GM18508 (cell line): ENCODE results near the gene CST7.
"Not testable (repeated sequence)": the region's sequence is repeated elsewhere in the genome, so short reads cannot be mapped to it uniquely, and the experiment has no call there.

Experiments used
- ATAC-seq: cut with Tn5 transposase; IDR thresholded peaks from one replicate; pipeline ENCODE4 v1.9.1; 2021; ENCODE audit warnings: moderate number of reproducible peaks; ENCODE audit not compliant: insufficient read depth, unreplicated experiment

Gene CST7

DNA sequence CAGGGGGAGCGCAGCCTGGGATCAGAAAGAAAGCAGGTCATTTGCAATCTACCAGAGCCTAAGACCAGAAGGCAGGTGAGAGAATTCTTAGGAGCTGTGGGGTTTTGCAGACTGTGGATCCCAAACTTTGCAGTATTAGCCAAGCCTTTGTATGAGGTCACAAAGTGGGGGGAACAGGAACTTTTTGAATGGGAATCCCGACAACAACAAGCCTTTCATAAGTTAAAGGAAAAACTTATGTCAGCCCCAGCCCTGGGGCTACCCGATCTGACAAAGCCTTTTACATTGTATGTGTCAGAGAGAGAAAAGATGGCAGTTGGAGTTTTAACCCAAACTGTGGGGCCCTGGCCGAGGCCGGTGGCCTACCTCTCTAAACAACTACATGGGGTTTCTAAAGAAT lies 19.8 kb upstream of the CST7 start:
- not testable (repeated sequence) for ATAC-seq

DNA sequence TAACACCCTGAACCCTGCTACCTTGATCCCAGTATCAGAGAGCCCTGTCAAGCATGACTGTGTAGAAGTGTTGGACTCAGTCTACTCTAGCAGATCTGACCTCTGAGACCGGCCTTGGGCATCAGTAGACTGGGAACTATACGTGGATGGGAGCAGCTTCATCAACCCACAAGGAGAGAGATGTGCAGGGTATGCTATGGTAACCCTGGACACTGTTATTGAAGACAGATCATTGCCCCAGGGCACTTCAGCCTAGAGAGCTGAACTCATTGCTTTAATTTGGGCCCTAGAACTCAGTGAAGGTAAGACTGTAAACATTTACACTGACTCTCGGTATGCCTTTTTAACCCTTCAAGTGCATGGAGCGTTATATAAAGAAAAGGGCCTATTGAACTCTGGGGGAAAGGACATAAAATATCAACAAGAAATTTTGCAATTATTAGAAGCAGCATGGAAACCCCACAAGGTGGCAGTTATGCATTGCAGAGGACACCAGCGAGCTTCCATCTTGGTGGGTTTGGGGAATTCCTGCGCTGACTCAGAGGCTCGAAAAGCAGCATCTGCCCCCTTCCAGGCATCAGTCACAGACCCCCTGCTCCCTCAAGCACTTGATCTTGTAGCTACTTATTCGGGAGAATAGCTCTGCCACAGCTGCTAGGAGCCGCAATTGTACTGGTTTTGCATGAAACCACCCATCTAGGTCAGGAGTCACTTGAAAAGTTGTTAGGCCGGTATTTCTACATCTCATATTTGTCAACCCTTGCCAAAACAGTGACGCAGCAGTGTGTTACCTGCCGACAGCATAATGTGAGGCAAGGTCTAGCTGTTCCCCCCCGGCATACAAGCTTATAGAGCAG lies 19.0 kb upstream of the CST7 start:
- not testable (repeated sequence) for ATAC-seq

DNA sequence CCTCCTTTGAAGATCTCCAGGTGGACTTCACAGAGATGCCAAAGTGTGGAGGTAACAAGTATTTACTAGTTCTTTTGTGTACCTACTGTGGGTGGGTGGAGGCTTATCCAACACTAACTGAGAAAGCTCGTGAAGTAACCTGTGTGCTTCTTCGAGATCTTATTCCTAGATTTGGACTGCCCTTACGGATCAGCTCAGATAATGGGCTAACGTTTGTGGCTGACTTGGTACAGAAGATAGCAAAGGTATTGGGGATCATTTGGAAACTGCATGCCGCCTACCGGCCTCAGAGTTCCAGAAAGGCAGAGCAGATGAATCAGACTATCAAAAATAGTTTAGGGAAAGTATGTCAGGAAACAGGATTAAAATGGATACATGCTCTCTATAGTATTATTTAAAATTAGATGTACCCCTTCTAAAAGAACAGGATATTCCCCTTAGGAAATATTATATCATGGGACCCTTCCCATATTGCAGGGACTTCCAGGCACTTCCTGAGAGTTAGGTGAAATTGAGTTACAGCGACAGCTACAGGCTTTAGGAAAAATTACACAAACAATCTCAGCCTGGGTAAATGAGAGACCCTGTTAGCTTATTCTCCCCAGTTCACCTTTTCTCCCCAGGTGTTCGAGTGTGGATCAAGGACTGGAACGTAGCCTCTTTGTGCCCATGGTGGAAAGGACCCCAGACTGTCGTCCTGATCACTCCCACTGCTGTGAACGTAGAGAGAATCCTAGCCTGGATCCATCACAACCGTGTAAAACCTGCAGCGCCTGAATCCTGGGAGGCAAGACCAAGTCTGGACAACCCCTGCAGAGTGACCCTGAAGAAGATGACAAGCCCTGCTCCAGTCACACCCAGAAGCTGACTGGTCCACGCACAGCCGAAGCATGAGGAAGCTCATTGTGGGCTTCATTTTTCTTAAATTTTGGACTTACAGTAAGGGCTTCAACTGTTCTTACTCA lies 18.1 kb upstream of the CST7 start:
- not testable (repeated sequence) for ATAC-seq

DNA sequence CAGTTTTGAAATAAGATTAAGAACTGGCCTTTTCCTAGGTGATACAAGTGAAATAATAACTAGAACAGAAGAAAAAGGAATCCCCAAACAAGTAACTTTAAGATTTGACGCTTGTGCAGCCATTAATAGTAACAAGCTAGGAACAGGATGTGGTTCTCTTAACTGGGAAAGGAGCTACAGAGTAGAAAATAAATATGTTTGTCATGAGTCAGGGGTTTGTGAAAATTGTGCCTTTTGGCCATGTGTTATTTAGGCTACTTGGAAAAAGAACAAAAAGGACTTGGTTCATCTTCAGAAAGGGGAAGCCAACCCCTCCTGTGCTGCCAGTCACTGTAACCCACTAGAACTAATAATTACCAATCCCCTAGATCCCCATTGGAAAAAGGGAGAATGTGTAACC lies 17.2 kb upstream of the CST7 start:
- ATAC-seq = not testable (repeated sequence)

DNA sequence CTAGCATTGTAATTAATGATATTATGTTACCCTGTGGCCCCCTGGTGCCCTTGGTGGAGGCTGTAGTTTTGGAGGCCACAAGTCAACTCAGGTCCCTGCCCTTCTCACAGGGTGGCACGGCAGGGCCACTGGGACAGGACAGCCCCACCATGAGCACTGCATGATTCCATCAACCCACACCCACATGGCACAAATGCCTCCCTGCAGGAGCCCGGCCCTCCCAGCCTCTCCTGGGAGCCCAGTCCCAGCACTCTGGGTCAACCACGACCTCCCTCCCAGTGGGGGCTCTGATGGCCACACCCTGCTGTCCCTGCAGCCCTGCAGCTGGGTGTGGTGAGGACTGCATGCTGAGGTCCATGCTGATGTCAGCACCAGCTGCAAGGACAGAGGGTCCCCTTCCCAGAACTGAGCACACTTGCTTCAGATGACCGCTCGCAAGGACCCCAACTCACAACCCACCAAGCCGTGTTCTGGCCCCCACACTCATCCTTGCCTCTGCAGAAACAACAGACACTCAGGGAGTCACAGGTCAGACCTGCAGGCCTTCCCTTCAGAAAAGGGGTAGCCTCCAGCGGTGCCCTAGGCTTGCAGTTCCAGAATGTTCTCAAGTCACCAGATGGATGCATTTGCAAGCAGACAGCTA lies 15.7 kb upstream of the CST7 start:
- ATAC-seq = no peak

DNA sequence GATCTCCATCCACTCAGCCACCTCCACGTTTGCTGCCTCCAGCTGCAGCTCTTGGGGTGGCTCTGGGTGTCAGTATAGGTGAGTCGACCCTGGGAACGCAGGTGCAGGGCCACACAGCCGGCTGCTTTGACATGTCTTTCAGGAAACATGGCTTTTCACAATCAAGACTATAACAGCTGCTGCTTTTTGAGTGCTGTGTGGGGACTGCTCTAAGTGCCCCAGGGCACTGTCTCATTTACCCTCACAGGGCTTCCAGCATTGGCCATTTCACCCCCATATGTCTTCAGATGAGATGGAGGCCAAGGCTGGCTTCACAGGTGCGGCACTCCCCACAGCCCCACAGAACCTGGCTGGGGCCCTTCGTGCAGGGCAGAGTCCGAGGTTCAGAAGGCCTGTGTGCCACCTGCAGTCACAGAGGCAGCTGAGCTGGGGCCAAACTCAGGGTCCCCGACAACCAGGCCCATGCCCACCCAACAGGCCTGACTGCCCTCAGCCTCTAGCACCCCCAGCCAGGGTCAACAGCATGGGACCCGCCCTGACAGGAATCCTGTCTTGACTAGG lies 14.9 kb upstream of the CST7 start:
- ATAC-seq = no peak

DNA sequence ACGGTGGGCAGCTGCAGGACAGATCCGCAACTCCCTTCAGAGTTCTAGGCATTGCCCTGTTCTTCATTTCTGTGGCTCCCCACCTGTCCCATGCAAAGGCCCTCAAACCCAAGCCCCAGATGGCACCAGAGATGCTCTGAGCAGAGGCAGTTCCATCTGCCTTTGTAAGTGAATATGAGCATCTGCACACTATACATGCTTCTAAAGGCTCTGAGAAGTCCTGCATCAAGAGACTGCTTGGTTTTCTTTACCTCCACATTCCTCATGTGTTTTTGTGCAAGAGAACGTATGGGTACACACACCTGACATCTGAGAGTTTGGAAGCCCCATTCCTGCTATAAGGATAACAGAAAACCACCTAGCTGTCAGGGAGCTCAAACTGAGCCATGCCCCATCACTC lies 14.4 kb upstream of the CST7 start:
- ATAC-seq = no peak

DNA sequence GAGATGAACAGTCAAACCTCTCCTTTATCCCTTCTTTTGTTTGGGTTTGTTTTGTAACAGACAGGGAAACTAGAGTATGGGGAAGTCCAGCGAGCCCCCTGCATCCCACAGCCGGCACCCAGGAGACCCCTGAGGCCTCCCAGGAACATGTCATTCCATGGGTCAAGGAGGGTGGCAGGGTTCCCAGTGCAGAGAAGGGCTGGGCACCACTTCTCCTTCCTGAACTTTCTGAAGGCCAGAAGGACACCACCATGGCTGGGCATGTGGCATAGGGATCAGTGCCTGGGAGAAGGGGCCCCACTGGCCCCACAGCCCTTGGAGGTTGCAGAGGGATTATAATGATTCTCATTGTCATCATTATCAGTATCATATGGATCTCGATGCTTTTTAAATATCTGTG lies 13.9 kb upstream of the CST7 start:
- no peak for ATAC-seq

DNA sequence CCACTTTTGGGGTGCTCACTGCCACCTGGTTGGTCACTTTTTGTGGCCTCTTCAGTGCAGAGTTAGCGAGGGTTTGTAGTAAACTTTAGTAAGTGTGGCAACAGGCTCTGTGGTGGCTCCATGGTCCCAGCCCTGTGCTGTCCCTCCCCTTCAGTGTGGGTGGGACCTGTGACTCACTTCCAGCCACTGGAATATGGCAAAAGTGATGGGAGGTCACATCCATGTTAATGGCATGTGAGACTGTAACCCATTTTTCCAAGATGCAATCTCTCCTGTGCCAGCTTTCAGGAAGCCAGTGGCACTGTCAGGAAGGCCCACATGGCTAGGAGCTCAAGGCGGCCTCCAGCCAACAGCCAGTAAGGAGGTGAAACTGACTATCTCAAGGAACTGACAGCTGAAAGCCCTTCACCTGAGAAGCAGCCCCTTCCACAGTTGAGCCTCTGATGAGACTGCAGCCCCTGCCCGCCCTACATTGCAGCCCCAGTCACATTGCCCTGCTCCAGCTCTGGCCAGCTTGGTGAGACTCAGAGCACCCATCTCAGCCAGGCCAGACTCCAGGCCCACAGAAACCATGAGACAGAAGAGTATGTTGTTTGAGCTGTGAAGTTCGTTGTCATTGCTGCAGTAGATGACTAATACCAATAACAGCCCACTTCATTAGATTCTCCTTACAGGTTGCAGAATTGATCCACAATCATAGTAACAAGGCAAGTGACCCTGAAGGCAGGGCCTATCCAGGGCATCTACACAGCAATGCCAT lies 13.1 kb upstream of the CST7 start:
- no peak for ATAC-seq

DNA sequence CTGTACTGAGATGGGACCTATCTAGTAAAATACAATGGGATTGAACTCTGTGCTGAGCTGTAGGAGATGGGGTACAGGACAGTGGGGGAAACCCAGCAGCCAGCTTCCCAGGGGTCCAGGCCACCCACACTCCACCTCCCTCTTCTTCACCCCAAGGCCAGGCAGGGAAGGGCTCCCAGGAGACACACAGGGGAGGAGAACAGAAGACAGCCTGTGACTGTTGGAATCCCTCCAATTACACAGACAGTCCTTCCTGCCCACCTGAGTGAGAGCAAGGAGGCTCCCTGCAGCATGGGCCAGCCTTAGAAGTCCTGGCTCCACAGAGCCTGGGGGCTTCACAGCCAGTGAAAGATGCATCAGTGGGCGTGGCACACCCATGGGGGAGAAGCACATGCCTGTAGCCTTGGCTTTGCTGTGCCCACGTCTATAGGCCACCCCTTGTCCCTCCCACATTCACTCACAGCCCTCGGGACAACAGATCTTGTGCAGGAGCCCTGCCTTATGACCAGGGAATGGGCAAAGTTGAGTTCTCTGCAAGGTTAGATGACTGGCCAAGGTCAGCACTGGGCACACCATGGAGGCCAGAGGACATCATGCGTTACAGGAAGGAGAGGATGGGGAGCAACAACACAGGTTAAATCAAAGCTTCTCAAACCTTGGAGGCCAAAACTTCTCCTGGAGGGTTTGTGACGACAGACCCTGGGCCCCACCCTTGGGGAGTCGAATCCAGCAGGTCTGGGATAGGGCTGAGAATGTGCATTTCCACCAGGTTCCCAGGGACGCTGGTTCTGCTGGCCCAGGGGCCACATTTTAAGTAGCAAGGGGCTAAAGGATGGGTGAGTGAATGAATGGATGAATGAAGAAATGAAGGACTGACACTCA lies 12.3 kb upstream of the CST7 start:
- ATAC-seq = no peak

DNA sequence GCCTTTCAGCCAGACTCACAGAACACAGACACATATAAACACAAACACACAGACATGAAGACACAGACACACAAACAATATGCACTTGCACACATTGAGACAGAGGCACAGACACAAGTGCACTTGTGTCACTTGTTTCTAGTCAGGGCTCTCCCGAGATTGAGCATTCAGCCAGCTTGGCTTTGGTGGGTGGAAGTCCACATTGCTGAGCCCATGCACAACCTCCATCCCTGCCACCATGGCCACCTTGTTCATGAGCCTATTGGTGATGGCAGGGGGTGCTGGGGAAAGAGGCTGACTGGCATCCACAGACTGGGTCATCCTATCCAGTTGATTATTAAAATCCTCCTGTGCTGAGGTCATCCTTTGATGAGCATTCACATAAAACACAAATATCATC lies 11.5 kb upstream of the CST7 start:
- ATAC-seq = no peak

DNA sequence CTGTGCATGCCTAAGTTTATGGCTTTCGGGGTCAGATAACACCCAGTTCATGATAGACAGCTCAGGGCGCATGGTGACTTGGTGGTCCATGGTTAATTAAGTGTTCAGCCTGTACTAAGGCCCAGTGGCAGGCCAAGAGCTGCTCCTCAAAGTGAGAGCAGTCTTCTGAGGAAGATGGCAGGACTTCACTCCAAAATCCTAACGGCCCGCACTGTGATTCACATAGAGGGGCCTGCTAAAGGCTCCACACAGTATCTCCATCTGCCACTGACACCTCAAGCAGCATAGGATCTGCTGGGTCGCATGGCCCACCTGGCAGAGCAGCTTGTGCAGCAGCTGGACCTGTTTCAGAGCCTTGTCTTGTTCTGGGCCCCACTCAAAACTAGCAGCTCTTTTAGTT lies 10.6 kb upstream of the CST7 start:
- no peak for ATAC-seq

DNA sequence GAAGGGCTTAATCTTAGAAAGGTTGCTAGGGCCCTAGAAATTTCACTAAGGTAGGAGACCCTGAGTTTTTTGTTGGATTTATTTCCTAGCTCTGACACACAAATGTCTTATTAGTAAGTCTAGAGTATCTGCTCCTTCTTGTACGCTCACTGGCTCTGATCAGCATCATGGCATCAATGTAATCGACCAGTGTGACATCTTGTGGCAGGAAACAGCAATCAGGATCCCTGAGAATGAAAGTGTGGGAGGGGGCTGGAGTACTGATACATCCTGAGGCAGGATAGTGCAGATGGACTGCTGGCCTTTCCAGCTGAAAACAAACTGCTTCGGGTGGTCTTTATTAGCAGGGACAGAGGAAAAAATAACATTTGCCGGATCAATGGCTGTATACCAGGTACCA lies 10.0 kb upstream of the CST7 start:
- no peak for ATAC-seq

DNA sequence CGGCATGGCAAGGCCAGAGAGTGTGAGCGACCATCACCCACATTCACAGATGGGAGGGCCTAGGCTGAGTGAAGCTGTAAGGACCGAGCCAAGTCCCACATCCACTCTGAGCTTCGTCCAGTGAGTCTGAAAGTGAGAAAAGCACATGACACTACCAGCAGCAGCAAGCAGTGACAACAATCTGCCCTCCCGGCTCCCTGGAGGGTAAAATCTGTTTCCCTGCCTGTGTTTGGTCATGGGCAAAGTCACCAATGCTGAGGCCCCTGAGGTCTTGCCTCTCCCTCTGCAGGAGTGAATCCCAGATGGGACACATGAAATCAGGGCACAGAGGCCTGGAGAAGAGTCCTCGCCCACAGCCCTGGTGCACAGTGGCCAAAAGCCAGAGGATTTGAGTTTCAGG lies 6.4 kb upstream of the CST7 start:
- no peak for ATAC-seq

DNA sequence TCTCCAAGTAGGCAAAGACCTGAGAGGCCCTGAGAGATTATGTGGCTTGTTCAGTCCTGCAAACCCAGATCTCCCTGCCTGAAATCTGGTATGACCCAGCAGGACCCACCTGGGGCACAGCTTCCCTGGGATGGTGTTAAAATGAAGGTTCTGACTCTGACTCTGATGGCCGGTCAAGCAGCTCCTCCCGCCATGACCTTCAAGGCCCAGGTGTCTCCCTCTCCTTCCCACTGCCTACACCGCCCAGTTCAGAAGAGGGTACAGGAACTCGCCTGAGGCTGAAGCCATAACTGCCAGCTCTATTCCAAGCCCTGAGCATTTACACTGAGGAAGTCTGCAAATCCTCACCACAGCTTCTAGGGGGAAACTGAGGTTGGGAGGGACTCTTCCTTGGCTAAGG lies 5.9 kb upstream of the CST7 start:
- no peak for ATAC-seq

DNA sequence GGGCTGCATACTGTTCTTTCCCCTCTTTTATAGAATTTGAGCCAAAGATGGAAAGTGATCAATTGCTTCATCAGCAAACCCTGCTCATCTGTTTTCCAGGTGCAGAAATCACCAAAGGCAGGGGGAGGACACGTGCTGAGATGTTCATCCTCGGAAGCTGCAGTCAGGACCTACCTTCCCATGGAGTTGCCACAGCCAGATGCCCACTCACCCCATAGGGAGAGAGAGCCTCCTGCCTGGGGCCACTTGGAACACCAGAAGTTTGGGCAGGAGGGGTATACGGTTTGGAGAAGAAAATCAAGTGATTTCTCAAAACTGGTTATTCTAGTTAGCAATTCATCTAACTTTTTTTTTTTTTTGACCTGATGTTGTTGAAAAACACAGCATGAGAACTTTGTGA lies 5.3 kb upstream of the CST7 start:
- ATAC-seq = no peak

DNA sequence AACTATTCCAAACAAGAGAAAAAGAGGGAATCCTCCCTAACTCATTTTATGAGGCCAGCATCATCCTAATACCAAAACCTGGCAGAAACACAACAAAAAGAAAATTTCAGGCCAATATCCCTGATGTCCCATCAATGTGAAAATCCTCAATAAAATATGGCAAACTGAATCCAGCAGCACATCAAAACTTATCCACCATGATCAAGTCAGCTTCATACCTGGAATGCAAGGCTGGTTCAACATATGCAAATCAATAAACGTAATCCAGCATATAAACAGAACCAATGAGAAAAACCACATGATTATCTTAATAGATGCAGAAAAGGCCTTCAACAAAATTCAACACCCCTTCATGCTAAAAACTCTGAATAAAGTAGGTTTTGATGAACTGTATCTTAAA lies 2.7 kb upstream of the CST7 start:
- not testable (repeated sequence) for ATAC-seq

DNA sequence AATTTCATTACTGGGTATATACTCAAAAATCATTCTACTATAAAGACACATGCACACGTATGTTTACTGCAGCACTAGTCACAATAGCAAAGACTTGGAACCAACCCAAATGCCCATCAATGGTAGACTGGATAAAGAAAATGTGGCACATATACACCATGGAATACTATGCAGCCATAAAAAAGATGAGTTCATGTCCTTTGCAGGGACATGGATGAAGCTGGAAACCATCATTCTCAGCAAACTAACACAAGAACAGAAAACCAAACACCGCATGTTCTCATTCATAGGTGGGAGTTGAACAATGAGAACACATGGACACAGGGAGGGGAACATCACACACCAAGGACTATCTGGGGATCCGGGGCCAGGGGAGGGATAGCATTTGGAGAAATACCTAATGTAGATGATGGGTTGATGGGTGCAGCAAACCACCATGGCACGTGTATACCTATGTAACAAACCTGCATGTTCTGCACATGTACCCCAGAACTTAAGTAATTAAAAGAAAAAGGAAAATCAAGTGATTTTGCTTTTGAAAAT lies 602 bp upstream of the CST7 start:
- not testable (repeated sequence) for ATAC-seq

DNA sequence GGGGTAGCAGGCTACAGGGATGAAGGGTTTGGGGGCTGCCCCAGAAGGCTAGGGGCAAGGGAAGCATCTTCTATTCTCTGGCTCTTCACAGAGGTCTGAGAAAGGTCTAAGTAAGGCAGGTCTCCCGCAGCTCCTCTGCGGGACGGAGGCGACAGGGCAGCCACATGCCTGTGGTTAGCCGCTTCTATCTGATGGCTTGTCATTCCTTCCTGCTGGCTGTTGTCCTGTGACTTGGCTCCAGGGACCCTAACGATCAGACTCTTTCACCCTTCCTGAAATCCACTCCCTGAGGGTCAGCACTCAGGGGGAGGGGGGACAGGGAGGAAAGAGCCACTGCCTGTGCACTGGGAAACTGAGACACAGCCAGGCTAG lies 673 bp downstream of the CST7 start:
- no peak for ATAC-seq
